GM21717 (cell line): ENCODE results near the gene ASF1B.

Source experiments
- ATAC-seq: cut with Tn5 transposase; IDR thresholded peaks from one replicate; pipeline ENCODE4 v1.9.1; 2021; ENCODE audit warnings: mild to moderate bottlenecking, moderate library complexity; ENCODE audit not compliant: unreplicated experiment

ASF1B gene

DNA sequence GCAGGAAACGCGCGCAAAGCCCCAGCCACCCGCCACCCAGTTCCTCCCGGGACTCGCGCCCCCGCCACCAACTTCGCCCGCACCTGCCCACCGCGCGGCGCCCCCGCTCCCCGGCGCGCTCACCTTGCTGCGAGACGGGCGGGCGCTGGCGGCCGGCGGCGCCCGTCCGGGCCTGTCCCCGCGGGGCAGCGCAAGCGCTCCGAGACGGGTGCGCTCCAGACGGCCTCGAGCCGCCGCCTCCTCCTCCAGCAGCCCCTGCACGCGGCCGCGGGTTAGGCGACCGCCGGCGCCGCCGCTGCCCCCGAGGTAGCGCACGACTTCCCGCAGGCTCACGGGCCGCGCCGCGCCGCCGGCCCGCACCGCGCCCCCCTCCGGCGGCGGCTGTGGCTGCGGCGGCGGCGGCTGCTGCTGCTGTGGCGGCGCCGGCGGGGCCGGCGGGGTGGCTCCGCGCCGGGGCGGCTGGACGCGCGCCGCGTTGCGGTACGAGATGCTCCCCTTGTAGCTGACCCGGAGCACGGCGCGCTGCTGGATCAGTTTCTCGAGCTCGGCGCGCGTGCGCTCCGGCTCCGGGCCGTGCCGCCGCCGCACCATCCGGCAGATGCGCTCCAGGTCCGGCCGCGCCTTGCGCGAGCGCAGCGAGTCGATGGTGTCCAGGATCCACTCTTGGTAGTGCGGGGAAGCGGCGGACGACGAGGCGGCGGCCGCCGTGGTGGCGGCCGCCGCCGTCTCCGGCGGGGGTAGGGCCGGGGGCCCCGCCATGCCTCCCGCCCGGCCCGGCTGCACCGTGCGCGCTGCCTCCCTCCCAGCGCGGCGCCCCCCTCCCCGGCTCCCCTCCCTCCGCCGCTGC, 46.5 kb downstream of the ASF1B start:
- ATAC-seq, result no peak

DNA sequence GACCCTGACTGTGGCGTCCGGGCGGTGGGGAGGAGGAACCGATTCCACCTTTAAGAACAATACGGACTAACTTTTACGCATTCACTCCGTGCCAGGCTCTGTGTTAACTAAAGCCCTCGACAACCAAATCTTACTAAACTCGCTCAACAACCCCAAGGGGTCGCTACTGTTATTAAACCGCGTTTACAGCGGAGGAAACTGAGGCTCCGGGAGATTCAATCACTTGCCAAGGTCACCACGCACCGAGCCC, 47.1 kb downstream of the ASF1B start:
- ATAC-seq, result no peak

DNA sequence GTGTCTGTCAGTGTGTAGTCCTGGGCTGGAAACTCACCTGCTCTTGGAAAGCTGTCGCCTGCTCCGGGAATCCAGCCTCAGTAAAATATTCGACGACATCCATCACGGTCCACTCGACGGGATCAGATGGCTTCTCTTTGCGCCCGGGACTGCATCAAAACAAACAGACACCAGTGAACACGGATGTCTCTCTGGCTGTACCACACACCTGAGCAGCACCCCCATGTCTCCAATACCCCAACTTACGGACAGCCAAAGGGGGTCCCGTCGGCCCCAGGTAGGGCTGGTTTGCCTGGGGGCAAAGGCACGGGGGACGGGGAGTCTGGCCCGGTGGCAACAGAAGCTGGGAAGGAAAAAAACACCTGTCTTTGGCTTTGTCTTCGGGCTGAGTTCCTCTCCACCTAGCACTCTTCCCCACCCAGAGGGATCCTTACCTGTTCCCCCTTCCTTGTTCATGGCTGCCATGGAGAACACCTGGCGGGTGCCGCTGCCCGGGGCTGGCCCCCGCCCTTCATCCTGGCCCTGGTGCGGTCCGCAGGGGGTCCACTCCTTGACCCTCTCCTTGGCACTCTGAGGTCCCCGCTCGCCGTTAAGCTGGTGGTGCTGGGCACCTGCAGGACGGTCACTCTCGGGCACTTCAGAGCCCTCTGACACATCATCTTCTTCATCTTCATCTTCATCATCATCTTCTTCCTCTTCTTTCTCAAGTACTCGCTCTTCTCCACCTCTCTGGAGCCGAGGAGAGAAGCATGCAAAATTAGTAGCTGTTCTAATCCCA, 47.6 kb downstream of the ASF1B start:
- no peak for ATAC-seq

DNA sequence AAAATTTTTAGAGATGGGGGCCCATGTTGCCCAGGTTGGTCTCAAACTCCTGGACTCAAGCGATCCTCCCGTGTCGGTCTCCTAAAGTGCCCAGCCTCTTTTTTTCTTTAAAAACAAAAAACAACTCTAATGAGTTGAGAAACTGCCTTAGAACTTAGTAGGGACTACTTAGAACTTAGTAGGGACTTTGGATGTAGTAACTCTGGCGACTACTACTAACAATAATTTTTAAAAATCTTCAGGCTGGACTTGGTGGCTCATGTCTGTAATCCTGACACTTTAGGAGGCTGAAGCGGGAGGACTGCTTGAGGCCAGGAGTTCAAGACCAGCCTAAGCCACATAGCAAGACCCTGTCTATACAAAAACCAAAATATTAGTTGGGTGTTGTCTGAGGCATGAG, 50.3 kb downstream of the ASF1B start:
- ATAC-seq, result no peak

DNA sequence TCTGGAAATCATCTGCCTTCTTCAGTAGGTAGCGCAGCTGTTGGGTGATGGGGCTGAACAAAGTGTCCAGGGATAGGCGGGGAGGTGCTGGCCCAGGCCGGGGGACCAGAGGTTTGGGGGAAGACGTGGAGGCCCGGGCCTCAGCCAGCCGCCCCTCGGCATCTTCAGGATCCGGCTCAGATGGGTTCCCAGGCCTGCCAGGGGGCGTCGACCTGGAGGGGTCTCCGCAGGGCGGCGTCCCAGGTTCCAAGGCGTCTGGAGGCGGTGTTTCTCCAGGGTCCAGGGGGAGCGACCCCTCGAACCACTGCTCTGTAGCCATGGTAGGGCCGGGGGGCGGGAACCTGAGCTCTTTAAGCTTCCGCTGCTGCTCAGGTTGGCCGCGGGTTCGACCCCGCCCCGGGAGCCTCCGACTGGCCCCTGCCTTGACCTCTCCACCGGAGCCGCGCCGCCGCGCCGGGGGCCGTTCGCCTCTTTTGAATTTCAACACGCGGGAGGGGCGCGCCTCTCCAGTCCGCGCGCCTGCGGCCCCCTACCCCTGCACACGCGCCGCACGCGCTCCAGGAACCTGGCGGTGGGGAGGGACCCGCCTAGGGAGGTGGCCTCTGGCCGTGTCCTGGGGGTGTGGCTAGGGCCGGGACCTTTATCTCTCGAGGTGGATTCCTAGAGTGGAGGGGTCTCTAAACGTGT, 50.9 kb downstream of the ASF1B start, which contains the start of gene C19orf67:
Gene C19orf67 (minus strand): TSS at position 475 of the 687 bp plus-strand sequence. CDS start 156 bp downstream, at position 319.
- no peak for ATAC-seq

DNA sequence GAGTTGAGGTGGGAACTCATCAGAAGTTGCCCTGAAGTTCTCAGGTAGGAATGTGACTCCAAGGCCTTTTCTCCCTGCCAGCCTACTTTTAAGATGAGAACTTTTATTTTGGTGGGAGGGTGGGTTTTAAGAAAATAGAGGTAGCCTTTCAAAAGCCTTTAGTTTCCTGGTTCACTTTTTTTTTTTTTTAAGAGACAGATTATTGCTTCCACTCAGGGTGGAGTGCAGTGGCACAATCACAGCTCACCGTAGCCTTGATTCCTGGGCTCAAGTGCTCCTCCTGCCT, 53.8 kb downstream of the ASF1B start:
- no peak for ATAC-seq

DNA sequence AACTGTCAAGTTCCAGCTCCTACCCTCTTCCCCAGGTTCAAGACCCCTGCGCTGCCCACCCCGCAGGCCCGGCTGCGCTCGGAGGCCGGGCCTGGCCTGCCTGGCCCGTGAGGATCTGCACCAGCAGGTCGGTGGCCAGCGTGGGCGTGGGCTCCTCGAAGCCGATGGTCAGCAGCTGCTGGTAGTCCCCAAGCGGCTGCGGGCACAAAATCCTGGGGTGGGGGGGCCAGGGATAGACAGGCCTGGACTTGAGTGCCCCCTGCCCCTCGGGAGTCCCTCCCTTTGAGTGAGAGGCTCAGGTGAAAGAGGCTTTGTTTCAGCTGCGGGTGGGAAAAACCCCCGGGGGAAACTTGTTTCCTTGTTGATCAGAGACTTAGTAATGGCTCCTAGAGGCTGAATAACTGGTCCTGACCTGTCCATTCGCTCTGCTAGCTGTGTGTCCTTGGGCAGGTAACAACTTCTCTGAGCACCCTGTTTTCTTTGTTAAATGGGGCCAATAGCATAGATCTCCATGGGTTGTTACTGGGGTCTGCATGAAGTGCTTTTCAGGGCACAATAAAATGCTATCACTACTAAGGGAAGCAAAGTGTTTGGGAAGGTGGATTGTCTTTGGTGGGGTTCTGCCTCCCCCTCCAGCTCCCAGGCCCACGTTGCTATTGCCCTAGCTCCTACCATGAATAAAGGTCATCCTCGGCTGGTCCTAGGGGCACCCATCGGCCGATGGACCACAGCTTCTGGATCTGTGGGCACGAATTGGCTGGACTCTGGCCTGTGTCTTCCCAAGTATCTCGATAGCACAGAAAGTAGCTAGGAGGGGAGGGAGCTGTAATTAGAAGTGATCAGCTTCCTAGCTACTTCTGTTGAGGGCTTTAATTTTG, 54.4 kb downstream of the ASF1B start:
- ATAC-seq, result peak; percentile 11

DNA sequence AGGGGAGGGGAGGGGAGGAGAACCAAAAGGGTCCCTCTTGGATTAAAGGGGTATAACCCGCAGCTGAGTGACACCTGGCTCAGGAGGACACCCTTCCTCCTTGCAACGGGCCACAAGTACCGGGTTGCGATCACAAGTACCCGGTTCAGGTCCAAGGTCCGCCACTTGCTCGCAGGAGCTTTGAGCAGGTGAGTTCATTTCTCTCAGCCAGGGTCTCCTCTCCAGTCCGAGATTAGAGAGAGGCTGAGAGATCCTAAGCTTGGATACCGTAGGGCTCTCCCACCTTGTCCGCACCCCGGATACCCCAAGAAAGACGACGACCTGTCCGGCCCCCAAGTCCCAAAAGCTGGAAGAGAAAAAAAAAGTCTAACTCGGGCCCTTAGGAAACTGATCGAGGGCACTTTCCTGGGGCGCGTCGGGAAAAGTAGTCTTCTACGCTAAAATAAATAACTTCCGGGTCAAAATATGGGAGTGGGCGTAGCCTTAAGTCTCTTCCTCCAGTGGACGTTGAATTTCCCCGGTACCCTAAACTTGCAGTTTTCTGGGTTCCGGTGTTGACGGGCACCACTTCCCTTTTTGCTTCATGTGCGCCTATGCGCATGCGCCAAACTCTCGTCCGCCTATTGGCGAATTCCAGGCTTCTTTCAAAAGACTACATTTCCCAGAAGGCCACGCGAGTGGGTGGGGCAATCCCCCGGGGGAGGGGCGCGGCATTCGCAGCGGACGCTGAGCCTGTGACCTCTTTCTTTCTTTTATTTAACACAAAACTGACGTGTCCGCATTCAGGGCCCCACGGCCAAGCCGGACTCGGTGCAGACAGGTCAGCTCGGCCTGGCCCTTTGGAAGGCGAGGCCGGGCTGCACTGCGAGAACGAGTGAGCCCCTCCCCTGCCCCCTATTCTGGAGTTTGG, 55.2 kb downstream of the ASF1B start:
- ATAC-seq, result peak; percentile 56

DNA sequence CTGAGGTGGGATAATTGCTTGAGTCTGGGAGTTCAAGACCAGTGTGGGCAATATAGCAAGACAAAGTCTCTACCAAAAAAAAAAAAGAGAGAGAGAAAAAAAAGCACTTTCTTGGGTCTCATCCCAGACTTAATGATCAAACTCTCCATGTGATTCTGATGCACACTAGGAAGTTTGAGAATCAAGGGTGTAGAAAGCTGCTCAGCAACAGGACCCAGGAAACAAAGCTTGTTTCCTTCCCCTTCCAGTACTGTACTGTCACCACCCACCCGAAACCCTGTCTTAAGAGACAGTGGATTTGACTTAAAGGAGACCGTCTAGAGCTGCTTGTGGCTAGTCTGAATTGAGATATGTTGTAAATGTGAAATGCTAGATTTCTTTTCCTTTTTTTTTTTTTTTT, 58.0 kb downstream of the ASF1B start:
- no peak for ATAC-seq

DNA sequence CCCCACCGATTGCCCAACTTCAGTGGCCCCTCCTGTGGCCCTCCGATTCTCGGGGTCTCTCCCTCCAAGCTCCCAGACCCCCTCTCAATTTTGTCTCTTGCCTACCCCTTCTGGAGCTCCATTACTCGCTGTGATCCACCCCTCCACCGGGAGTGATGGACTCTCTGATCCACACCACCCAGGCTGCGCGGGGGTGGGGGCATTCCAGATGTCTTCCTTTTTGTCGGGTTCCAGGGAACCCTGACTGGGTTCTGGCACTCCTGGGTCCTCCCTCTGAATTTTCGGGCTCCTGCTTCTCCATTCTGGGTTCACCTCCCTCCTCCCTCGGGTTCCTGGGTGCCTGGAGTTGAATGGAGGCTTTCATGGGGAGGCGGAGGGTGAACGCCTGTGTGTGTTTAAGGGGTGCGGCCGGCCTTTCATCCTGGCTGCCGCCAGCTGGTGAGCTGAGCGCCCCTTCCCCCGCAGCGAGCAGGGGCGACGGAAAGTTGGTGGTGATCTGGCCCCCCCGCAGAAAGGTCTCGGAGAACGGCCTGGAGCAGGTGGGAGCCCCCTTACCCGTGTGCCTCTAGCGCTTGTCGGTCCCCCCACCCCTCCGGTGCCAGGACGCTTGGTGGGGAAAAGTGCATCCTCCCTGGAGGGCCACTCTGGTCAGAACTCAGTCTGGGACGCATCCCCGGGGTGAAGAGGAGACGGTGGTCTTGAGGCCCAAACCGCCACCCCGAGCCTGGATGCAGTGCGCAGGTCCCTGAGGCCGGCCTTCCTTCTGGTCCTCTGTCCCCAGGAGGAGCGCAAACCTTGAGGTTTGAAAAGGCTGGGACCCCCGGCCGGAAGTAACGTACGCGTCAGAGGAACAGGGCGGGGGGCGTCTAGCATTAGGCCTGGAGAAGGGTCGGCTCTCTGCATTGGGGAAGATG, 62.2 kb downstream of the ASF1B start:
- ATAC-seq, result no peak

DNA sequence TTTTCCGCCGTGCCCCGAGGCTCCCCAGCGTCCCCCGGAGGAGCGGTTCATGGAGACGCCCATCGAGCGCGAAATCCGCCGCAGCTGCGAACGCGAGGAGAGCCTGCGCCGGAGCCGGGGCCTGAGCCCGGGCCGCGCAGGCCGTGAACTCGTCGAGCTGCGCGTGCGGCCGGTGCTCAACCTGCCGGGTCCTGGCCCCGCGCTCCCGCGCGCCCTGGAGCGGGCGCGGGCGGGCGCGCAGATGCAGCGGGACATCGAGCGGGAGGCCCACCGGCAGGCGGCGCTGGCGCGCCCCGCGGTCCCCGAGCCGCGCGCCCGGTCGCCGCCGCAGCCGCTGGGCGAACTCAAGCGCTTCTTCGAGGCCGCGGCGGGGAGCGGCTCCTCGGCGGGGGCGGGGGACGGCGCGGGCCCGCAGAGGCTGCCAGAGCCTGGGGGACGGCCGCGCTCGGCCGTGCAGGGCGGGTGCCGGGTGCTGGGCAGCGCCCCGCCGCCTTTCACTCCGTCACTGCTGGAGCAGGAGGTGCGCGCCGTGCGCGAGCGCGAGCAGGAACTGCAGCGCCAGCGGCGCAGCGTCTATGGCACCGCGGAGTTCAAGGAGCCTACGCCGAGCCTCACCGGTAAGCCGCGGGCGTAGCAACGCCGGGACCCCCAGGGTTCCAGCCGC, 63.0 kb downstream of the ASF1B start:
- no peak for ATAC-seq

DNA sequence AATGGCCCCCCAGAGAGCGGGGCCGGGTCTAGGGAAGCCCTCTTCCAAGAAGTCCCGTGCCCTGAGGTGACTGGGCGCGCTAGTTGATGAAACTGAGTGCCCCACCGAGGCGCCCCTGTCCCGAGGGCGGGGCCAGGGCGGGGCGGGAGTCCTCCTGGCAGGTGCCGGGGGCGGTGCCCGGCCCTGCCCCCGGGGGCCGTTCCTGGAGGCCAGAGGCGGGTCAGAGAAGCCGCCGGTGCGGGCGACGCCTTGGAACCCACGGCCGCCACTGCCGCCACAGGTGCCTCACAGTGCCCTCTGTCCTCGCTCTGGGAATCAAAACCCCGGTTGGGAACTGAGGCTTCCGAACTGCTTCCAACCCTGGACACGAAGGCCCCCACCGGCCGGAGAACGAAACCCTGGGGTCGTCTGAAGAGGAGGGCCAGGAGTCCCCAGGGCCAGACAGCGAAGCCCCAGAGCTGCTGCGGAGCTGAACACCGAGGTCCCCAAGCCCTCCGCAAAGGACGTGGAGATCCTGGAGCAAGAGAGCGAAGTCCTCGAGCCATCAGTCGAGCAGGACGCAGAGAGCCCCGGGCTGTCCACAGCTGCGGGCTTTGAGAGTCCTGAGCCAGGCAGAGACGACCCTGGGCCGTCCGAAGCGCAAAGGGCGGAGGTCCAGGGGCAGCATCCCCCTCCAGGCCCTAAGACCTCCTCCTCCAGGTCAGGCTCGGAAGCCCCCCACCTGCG, 63.7 kb downstream of the ASF1B start, which contains the start of gene MISP3:
Gene MISP3 (plus strand): TSS at position 252 of the 726 bp plus-strand sequence. CDS start 524 bp downstream, outside the sequence.
- ATAC-seq, result no peak

DNA sequence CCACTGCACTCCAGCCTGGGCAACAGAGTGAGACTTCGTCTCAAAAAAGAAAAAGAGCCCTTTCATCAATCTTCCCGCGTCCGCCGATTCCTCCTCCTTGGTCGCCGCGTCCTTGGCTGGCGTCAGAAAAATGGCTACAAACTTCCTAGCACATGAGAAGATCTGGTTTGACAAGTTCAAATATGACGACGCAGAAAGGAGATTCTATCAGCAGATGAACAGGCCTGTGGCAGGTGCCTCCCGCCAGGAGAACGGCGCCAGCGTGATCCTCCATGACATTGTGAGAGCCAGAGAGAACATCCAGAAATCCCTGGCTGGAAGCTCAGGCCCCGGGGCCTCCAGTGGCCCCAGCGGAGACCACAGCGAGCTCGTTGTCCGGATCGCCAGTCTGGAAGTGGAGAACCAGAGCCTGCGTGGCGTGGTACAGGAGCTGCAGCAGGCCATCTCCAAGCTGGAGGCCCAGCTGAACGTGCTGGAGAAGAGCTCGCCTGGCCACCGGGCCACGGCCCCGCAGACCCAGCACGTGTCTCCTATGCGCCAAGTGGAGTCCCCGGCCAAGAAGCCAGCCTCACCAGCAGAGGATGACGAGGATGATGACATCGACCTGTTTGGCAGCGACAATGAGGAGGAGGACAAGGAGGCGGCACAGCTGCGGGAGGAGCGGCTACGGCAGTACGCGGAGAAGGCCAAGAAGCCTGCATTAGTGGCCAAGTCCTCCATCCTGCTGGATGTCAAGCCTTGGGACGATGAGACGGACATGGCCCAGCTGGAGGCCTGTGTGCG, 65.9 kb downstream of the ASF1B start:
- no peak for ATAC-seq
